Mesenchymal stem cell (in vitro differentiated cells and primary cell): ENCODE measurements around the gene ZBTB16.

Experiments used
- DNase-seq: peaks from one replicate; pipeline ENCODE4 v3.0.0-alpha.2; 2013
- H2AFZ ChIP-seq: one replicate; pipeline ENCODE4 v1.6.1; 2013; ENCODE audit warnings: low read depth, mild to moderate bottlenecking, control low read depth, inconsistent platforms, low read length, moderate library complexity
- H2AK5ac ChIP-seq: 2 replicates; pipeline ENCODE4 v1.6.1; 2013; ENCODE audit warnings: low read length, moderate library complexity, mild to moderate bottlenecking, inconsistent platforms; ENCODE audit not compliant: severe bottlenecking
- H2BK120ac ChIP-seq: one replicate; pipeline ENCODE4 v1.6.1; 2013; ENCODE audit warnings: low read depth, mild to moderate bottlenecking, inconsistent platforms, low read length, moderate library complexity
- H2BK12ac ChIP-seq, 2 experiments: one replicate each; pipeline ENCODE4 v1.6.1; 2013; ENCODE audit warnings: inconsistent platforms in 2 of 2, low read length in 2 of 2, mild to moderate bottlenecking in 2 of 2, moderate library complexity in 2 of 2, control low read depth in 1 of 2
- H2BK15ac ChIP-seq: one replicate; pipeline ENCODE4 v1.6.1; 2013; ENCODE audit warnings: mild to moderate bottlenecking, low read depth, inconsistent platforms; ENCODE audit not compliant: poor library complexity, severe bottlenecking
- H2BK5ac ChIP-seq: 2 replicates; pipeline ENCODE4 v1.6.1; 2013; ENCODE audit warnings: low read depth, mild to moderate bottlenecking, low read length, control low read depth, inconsistent platforms; ENCODE audit not compliant: poor library complexity, severe bottlenecking
- H3K14ac ChIP-seq, 2 experiments: one replicate each; pipeline ENCODE4 v1.6.1; 2013; ENCODE audit warnings: inconsistent platforms in 2 of 2, low read length in 2 of 2, control low read depth in 1 of 2, mild to moderate bottlenecking in 1 of 2, moderate library complexity in 1 of 2
- H3K18ac ChIP-seq, 2 experiments: one replicate each; pipeline ENCODE4 v1.6.1; 2013; ENCODE audit warnings: inconsistent platforms in 2 of 2, low read length in 2 of 2, control low read depth in 1 of 2, low read depth in 1 of 2, mild to moderate bottlenecking in 1 of 2
- H3K23ac ChIP-seq, 2 experiments: one replicate each; pipeline ENCODE4 v1.6.1; 2013; ENCODE audit warnings: inconsistent platforms in 2 of 2, low read length in 2 of 2, mild to moderate bottlenecking in 2 of 2, moderate library complexity in 2 of 2, control low read depth in 1 of 2
- H3K27ac ChIP-seq: 2 replicates; pipeline ENCODE4 v1.5.1; 2013; ENCODE audit warnings: mild to moderate bottlenecking, moderate library complexity, low read length, control low read depth, inconsistent platforms; ENCODE audit not compliant: poor library complexity, severe bottlenecking
- H3K27me3 ChIP-seq, 2 experiments: 2 replicates each; pipeline versions ENCODE4 v1.6.1 to v1.7.0; 2013; ENCODE audit warnings: low read length in 2 of 2, mild to moderate bottlenecking in 2 of 2, moderate library complexity in 2 of 2, control low read depth in 1 of 2, inconsistent platforms in 1 of 2; ENCODE audit not compliant: control insufficient read depth in 1 of 2, insufficient read depth in 1 of 2
- H3K36me3 ChIP-seq, 2 experiments: 2 replicates each; pipeline versions ENCODE4 v1.6.1 to v1.7.0; 2013; ENCODE audit warnings: low read length in 2 of 2, control low read depth in 1 of 2, inconsistent platforms in 1 of 2, low read depth in 1 of 2, mild to moderate bottlenecking in 1 of 2; ENCODE audit not compliant: insufficient read depth in 2 of 2, control insufficient read depth in 1 of 2
- H3K4ac ChIP-seq, 2 experiments: one replicate each; pipeline ENCODE4 v1.6.1; 2013; ENCODE audit warnings: inconsistent platforms in 2 of 2, low read length in 2 of 2, mild to moderate bottlenecking in 2 of 2, moderate library complexity in 2 of 2, control low read depth in 1 of 2, low read depth in 1 of 2
- H3K4me1 ChIP-seq: 2 replicates; pipeline ENCODE4 v1.6.1; 2013; ENCODE audit warnings: low read depth, low read length, control low read depth; ENCODE audit not compliant: control insufficient read depth, insufficient read depth
- H3K4me2 ChIP-seq: 2 replicates; pipeline ENCODE4 v1.6.1; 2013; ENCODE audit warnings: low read length, mild to moderate bottlenecking, inconsistent platforms; ENCODE audit not compliant: poor library complexity, severe bottlenecking
- H3K4me3 ChIP-seq, 2 experiments: 2 replicates each; pipeline versions ENCODE4 v1.5.1 to v1.7.0; 2013; ENCODE audit warnings: low read length in 2 of 2, mild to moderate bottlenecking in 2 of 2, control low read depth in 1 of 2, low read depth in 1 of 2; ENCODE audit not compliant: insufficient read depth in 1 of 2
- H3K79me1 ChIP-seq: replicated peaks from 2 replicates; pipeline ENCODE4 v1.6.1; 2013; ENCODE audit warnings: mild to moderate bottlenecking, control low read depth, low read length, inconsistent platforms; ENCODE audit not compliant: poor library complexity, severe bottlenecking
- H3K9ac ChIP-seq: 2 replicates; pipeline ENCODE4 v1.7.0; 2013; ENCODE audit warnings: mild to moderate bottlenecking, low read length, moderate library complexity
- H3K9me3 ChIP-seq: 2 replicates; pipeline ENCODE4 v1.7.0; 2013; ENCODE audit warnings: mild to moderate bottlenecking, low read length; ENCODE audit not compliant: control insufficient read depth
- H4K8ac ChIP-seq: one replicate; pipeline ENCODE4 v1.6.1; 2013; ENCODE audit warnings: inconsistent platforms, mild to moderate bottlenecking, low read length, moderate library complexity
- H4K91ac ChIP-seq: one replicate; pipeline ENCODE4 v1.6.1; 2013; ENCODE audit warnings: mild to moderate bottlenecking, low read length, inconsistent platforms
- WGBS: methylation state at CpG from one replicate; pipeline ENCODE4 v1.1.7; 2013; ENCODE audit warnings: mixed read lengths; 5-methylcytosine and 5-hydroxymethylcytosine counted together

ZBTB16 gene

GRCh38 chr11:114252767-114253166 lies 193.3 kb downstream of the ZBTB16 start:
- H3K23ac ChIP-seq: no peak overlapping the region
- H3K4me1 ChIP-seq: peaks cover 3% of the 10 kb centered on the region
- H3K27ac ChIP-seq: no peak overlapping the region
- no peak for DNase-seq
- no peaks in the 10 kb centered on the region for H3K36me3 ChIP-seq
- no peak overlapping the region for H3K4ac ChIP-seq
- H2BK5ac ChIP-seq: no peak overlapping the region
- no peak overlapping the region for H2BK12ac ChIP-seq
- no peak overlapping the region for H3K9ac ChIP-seq
- no peak overlapping the region for H2BK15ac ChIP-seq
- no peak overlapping the region for H2AK5ac ChIP-seq
- no peak overlapping the region for H2BK120ac ChIP-seq
- H3K9me3 ChIP-seq: no peaks in the 10 kb centered on the region
- H3K4me3 ChIP-seq: no peak overlapping the region
- no peak overlapping the region for H4K91ac ChIP-seq
- H2AFZ ChIP-seq: no peak overlapping the region
- no peak overlapping the region for H4K8ac ChIP-seq
- H3K27me3 ChIP-seq: peaks cover 29 to 34% of the 10 kb centered on the region in 2 experiments
- no peak overlapping the region for H3K18ac ChIP-seq
- WGBS: 89% methylated on average over 8 of the region's 9 CpGs
- no peak overlapping the region for H3K14ac ChIP-seq
- no peaks in the 10 kb centered on the region for H3K79me1 ChIP-seq
- H3K4me2 ChIP-seq: no peak overlapping the region

GRCh38 chr11:114253771-114254170 lies 194.3 kb downstream of the ZBTB16 start:
- Histone ChIP-seq H4K8ac (no peak overlapping the region), H4K91ac (no peak overlapping the region), H2BK15ac (no peak overlapping the region), H3K9ac (no peak overlapping the region), H2AK5ac (no peak overlapping the region), H2AFZ (no peak overlapping the region), H3K18ac (no peak overlapping the region), H3K4ac (no peak overlapping the region), H3K4me2 (no peak overlapping the region), H2BK12ac (no peak overlapping the region), H3K27me3 (peaks cover 30 to 44% of the 10 kb centered on the region in 2 experiments), H3K4me1 (peaks cover 5% of the 10 kb centered on the region), H3K36me3 (no peaks in the 10 kb centered on the region), H2BK5ac (no peak overlapping the region), H3K27ac (no peak overlapping the region), H3K79me1 (no peaks in the 10 kb centered on the region), H2BK120ac (no peak overlapping the region), H3K23ac (no peak overlapping the region), H3K14ac (no peak overlapping the region), H3K4me3 (no peak overlapping the region), H3K9me3 (no peaks in the 10 kb centered on the region)
- DNase-seq: no peak
- 74% methylated on average over 2 of the region's 2 CpGs for WGBS

- DNase-seq: no peak
- Histone ChIP-seq H3K27me3 (peaks cover 34 to 52% of the 10 kb centered on the region in 2 experiments), H3K23ac (no peak overlapping the region), H2BK12ac (no peak overlapping the region), H4K91ac (no peak overlapping the region), H3K27ac (no peak overlapping the region), H3K18ac (no peak overlapping the region), H3K4me3 (no peak overlapping the region), H3K79me1 (no peaks in the 10 kb centered on the region), H3K14ac (no peak overlapping the region), H3K9me3 (no peaks in the 10 kb centered on the region), H3K9ac (no peak overlapping the region), H3K4ac (no peak overlapping the region), H2BK5ac (no peak overlapping the region), H4K8ac (no peak overlapping the region), H2AFZ (no peak overlapping the region), H3K36me3 (no peaks in the 10 kb centered on the region), H3K4me2 (no peak overlapping the region), H2AK5ac (no peak overlapping the region), H2BK120ac (no peak overlapping the region), H2BK15ac (no peak overlapping the region), H3K4me1 (peaks cover 5% of the 10 kb centered on the region)
- WGBS: 98% methylated on average over 9 of the region's 14 CpGs
Measured at GRCh38 chr11:114254571-114255146, 195.1 kb downstream of the ZBTB16 start.

- Histone ChIP-seq H3K27me3 (peaks cover 40 to 57% of the 10 kb centered on the region in 2 experiments), H3K9ac (no peak overlapping the region), H2BK12ac (no peak overlapping the region), H4K91ac (no peak overlapping the region), H3K14ac (no peak overlapping the region), H3K27ac (no peak overlapping the region), H3K4me1 (peaks cover 5% of the 10 kb centered on the region), H3K4ac (no peak overlapping the region), H2AFZ (no peak overlapping the region), H2BK5ac (no peak overlapping the region), H2AK5ac (no peak overlapping the region), H3K36me3 (no peaks in the 10 kb centered on the region), H3K9me3 (no peaks in the 10 kb centered on the region), H4K8ac (no peak overlapping the region), H3K79me1 (no peaks in the 10 kb centered on the region), H3K23ac (no peak overlapping the region), H3K4me2 (no peak overlapping the region), H2BK120ac (no peak overlapping the region), H3K18ac (no peak overlapping the region), H2BK15ac (no peak overlapping the region), H3K4me3 (no peak overlapping the region)
- DNase-seq: no peak
- WGBS: 78% methylated on average over 11 of the region's 11 CpGs
Measured at GRCh38 chr11:114255289-114255688, 195.8 kb downstream of the ZBTB16 start.
